Measurements from ENCODE around the gene ALDH1A1. TPM values are rescaled to one million over a fixed set of nuclear protein-coding genes. Genes with fewer than 3 reads are reported as not detected.

The ALDH1A1 gene
- total and polyA plus RNA-seq, 2 of the 8 experiments (the other 6 are each of a cell fraction or from before 2014, with no cell fraction given): 0.50 to 0.82 TPM

DNA sequence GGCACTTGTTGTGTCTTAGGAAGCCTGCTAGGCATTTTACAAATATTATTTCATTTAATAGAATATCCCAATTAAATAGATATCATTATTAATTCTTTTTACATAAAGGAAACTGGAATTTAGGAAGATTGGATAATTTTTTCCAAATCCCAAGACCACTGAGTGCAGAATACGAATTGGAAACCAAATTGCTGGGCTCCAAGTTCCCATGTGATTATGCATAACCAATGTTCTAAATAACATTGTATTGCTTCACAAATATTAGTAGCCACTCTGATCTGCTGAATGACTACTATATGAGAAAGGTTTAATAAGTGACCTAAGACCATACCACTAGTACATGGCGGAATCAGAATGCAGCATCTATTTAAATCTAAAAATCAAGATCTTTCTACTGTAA lies 57.7 kb downstream of the ALDH1A1 start:
- no peak overlapping the region for H2AFZ ChIP-seq (ENCODE audit: low read length)
- H3K27me3 ChIP-seq (replicated peaks in 1 of 4; ENCODE audit: control insufficient read depth in 3 of 4, extremely low read depth in 1 of 4, insufficient read depth in 3 of 4, low read length in 3 of 4): no peaks in the 10 kb centered on the region
- H3K23me2 ChIP-seq (ENCODE audit: low read depth, low read length): no peaks in the 10 kb centered on the region
- no peak overlapping the region for H2BK120ac ChIP-seq (replicated peaks; ENCODE audit: low read depth, low read length)
- H3K56ac ChIP-seq (replicated peaks; ENCODE audit: insufficient read length, low read depth, low read length): no peak overlapping the region
- no peak overlapping the region for H3K9ac ChIP-seq (replicated peaks in 1 of 4; ENCODE audit: extremely low read depth in 1 of 4, low read depth in 3 of 4, low read length in 3 of 4)
- H3K27ac ChIP-seq (ENCODE audit: low read depth, low read length): no peak overlapping the region
- no peak overlapping the region for H3K23ac ChIP-seq (ENCODE audit: insufficient read length)
- H3K9me3 ChIP-seq (ENCODE audit: insufficient read depth in 2 of 2, low read depth in 1 of 2, low read length in 1 of 2): no peaks in the 10 kb centered on the region
- no peaks in the 10 kb centered on the region for H3K36me3 ChIP-seq (ENCODE audit: control insufficient read depth in 2 of 4, insufficient read depth in 4 of 4, low read length in 3 of 4)
- H4K91ac ChIP-seq (replicated peaks; ENCODE audit: insufficient read length, low read length): no peak overlapping the region
- no peak overlapping the region for H3K4me2 ChIP-seq (ENCODE audit: insufficient read depth in 1 of 2, low read depth in 2 of 2, low read length in 2 of 2)
- DNase-seq (ENCODE audit: low read depth in 1 of 2, low spot score in 2 of 2): no peak
- H3K4me3 ChIP-seq (ENCODE audit: extremely low read depth in 1 of 4, insufficient read depth in 2 of 4, low read depth in 3 of 4, low read length in 4 of 4): no peak overlapping the region
- 93% methylated on average over 2 of the region's 2 CpGs; no CpG with 5 or more reads in 1 of the 2 experiments for WGBS, 2 experiments (ENCODE audit: extremely low coverage in 1 of 2, insufficient coverage in 1 of 2, insufficient read length in 1 of 2, insufficient replicate concordance in 2 of 2, low coverage in 1 of 2, low lambda C conversion rate in 2 of 2, missing lambda C conversion rate in 1 of 2)
- no peaks in the 10 kb centered on the region for H4K20me1 ChIP-seq (replicated peaks in 1 of 2; ENCODE audit: control insufficient read depth in 1 of 2, insufficient read depth in 2 of 2, low read length in 2 of 2)
- CTCF ChIA-PET (ENCODE audit: partially characterized antibody): no interaction called here
- no peak for FAIRE-seq
- no peak for TF ChIP-seq TBP (IDR thresholded peaks at IDR 0.05; ENCODE audit: low read depth, low read length)
- no peak overlapping the region for H2BK15ac ChIP-seq (ENCODE audit: low read length)
- no peaks in the 10 kb centered on the region for H3K79me2 ChIP-seq (ENCODE audit: control insufficient read depth in 1 of 2, insufficient read depth in 2 of 2, low read length in 2 of 2)
- POLR2A ChIA-PET (ENCODE audit: partially characterized antibody): no interaction called here
- H2BK12ac ChIP-seq (ENCODE audit: low read depth, low read length): no peak overlapping the region
- H3K4ac ChIP-seq (replicated peaks; ENCODE audit: insufficient read length, low read depth, low read length): no peak overlapping the region
- H3K4me1 ChIP-seq (replicated peaks in 1 of 4; ENCODE audit: control insufficient read depth in 3 of 4, insufficient read depth in 4 of 4, low read length in 3 of 4): no peaks in the 10 kb centered on the region
- no peak overlapping the region for H2BK20ac ChIP-seq (ENCODE audit: low read length)
- H4K5ac ChIP-seq (ENCODE audit: insufficient read length, low read depth, low read length): no peak overlapping the region
- H3K79me1 ChIP-seq (ENCODE audit: low read depth, low read length): no peaks in the 10 kb centered on the region
- no peak overlapping the region for H2BK5ac ChIP-seq (ENCODE audit: low read depth, low read length)
- no peak overlapping the region for H4K8ac ChIP-seq (ENCODE audit: extremely low read depth, insufficient read depth, low read length)
- no peak overlapping the region for H2AK5ac ChIP-seq (ENCODE audit: low read depth, low read length)
- H3K18ac ChIP-seq (ENCODE audit: extremely low read depth, low read length): no peak overlapping the region
- no peak overlapping the region for H3K14ac ChIP-seq (ENCODE audit: insufficient read length)

Data from H1 (cell line).